ENCODE results near the gene SUGP2.
"Not testable (repeated sequence)": the region's sequence is repeated elsewhere in the genome, so short reads cannot be mapped to it uniquely, and the experiment has no call there.

Gene SUGP2

DNA sequence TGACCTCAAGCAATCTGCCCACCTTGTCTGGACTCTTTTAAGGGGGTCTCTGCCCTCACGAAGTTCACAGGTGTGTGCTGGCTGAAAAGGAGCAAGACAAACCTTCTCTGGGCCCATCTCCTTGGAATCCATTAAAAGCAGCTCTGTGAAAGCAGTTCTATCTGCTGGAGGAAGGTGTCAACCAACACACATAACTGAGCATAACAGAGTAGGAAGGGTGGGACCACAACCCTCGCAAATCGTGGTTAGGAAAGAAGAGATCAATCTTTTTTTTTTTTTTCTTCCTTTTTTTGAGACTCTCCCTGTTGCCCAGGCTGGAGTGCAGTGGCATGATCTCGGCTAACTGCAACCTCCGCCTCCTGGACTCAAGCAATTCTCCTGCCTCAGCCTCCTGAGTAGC lies 1.4 kb downstream of the SUGP2 start:
- Mint-ChIP-seq H3K36me3 (ENCODE audit: low read depth) (peaks cover 22% of the 10 kb centered on the region), H3K27ac (peak overlapping the region; percentile 98), H3K9me3 (no peaks in the 10 kb centered on the region)

DNA sequence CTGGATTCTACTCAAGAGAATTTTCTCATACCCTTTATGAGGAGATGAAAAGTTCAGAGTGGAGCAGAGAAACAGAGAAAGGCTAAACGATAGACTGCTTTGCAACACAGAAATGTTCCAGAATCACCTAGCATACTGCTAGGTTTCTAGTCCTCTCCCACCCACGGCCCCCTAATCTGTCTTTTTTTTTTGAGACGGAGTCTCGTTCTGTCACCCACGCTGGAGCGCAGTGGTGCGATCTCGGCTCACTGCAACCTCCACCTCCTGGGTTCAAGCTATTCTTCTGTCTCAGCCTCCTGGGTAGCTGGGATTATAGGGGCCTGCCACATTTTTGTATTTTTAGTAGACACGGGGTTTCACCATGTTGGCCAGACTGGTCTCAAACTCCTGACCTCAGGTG lies 4.8 kb downstream of the SUGP2 start:
- Mint-ChIP-seq H3K27me3 (ENCODE audit: low read depth) (no peaks in the 10 kb centered on the region), H3K4me1 (ENCODE audit: low read depth) (peaks cover 25% of the 10 kb centered on the region), H3K4me3 (no peak overlapping the region), H3K36me3 (ENCODE audit: low read depth) (peaks cover 37% of the 10 kb centered on the region), H3K27ac (no peak overlapping the region), H3K9me3 (no peaks in the 10 kb centered on the region)

More for the DNA sequence above, 1.4 kb downstream of the SUGP2 start:
- Mint-ChIP-seq H3K27me3 (ENCODE audit: low read depth) (no peaks in the 10 kb centered on the region), H3K4me1 (ENCODE audit: low read depth) (peaks cover 32% of the 10 kb centered on the region), H3K4me3 (peak overlapping the region; percentile 97)

DNA sequence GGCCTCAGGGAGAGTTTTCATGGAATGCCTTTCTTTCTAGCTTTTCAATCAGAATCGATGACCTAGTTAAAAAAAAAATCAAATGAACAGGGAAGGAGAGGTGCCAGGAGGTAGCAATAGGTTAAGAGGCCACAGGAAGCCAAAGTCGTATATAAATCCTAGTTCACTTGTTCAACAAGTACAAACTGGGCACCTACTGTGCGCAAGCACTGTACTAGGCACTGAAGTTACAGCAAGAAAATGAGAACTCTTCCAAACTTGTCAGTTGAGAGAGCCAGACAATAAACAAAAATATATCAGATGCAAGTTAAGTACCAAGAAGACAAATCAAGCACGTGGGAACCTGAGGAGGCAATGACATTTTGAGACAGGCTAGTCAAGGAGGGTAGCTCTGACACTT lies 6.1 kb downstream of the SUGP2 start:
- no peaks in the 10 kb centered on the region for H3K27me3 Mint-ChIP-seq (ENCODE audit: low read depth)
- no peak overlapping the region for H3K4me3 Mint-ChIP-seq
- H3K36me3 Mint-ChIP-seq (ENCODE audit: low read depth), result peaks cover 41% of the 10 kb centered on the region
- no peak overlapping the region for H3K27ac Mint-ChIP-seq
- H3K9me3 Mint-ChIP-seq, result no peaks in the 10 kb centered on the region
- H3K4me1 Mint-ChIP-seq (ENCODE audit: low read depth), result peaks cover 28% of the 10 kb centered on the region

DNA sequence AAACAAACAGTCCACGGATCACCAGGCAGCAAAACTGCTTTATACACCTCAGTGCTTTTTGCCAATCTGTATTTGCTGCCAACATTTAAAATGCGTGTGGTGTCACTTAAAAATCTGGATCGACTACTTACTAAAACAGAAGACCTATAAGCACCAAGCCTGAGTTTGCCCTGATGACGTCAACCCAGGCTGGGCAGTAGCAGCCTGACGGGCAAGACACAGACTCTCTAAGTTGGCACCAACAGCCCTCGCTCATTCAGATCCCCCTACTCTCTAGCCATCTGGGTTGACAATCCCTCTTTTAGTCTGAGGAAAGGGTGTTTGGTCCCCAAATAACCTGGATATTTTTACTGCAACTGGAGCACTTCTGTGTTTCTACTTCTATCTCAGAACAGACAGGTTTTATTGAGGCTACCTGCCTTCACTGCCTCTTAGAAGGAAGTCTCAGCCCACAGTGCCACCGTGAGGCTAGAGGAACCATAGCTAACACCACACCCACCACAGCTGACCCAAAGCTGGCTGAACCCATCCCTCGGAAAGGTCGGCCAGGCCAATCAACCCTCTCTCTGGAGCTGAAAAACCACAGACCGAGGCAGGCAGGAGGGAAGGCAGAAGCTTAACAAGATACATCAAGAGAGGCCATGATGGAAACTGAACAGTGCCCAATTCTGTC lies 6.9 kb downstream of the SUGP2 start:
- H3K4me1 Mint-ChIP-seq (ENCODE audit: low read depth), result peaks cover 23% of the 10 kb centered on the region
- no peaks in the 10 kb centered on the region for H3K9me3 Mint-ChIP-seq
- no peak overlapping the region for H3K27ac Mint-ChIP-seq
- H3K36me3 Mint-ChIP-seq (ENCODE audit: low read depth), result peaks cover 45% of the 10 kb centered on the region
- no peak overlapping the region for H3K4me3 Mint-ChIP-seq
- no peaks in the 10 kb centered on the region for H3K27me3 Mint-ChIP-seq (ENCODE audit: low read depth)

DNA sequence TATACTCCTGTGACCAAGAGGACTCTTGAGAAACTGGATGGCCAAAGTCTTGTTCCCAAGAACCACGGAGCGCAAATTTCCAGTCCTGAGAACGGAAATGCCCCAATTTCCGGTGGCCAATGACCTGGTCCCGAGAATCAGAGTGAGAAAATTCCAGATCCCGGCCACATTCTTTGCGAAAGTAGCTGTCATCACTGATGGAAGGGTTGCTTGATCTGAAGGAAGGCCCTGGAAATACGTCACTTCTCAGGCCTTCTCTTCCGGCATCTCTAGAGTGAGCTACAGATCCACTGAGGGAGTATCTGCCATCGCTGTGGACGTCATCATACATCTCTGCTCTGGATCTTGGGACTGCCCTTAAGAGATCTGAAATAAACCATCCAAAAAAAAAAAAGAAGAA lies 7.5 kb downstream of the SUGP2 start:
- H3K4me1 Mint-ChIP-seq (ENCODE audit: low read depth), result peaks cover 22% of the 10 kb centered on the region
- H3K27me3 Mint-ChIP-seq (ENCODE audit: low read depth), result no peaks in the 10 kb centered on the region
- no peak overlapping the region for H3K4me3 Mint-ChIP-seq
- H3K36me3 Mint-ChIP-seq (ENCODE audit: low read depth), result peaks cover 48% of the 10 kb centered on the region
- H3K9me3 Mint-ChIP-seq, result no peaks in the 10 kb centered on the region
- H3K27ac Mint-ChIP-seq, result no peak overlapping the region

DNA sequence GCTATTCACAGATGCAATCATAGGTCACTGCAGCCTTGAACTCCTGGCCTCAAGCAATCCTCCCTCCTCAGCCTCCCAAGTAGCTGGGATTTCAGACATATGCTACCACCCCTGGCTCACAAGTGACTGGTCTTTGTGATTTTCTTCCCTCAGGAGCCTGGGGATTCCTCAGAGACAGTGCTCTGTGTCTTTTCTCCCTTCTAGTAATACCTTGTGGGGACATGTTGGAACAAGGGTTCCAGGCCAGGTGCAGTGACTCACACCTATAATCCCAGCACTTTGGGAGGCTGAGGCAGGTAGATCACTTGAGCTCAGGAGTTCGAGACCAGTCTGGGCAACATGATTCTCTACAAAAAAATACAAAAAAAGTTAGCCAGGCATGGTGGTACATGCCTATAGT lies 9.9 kb downstream of the SUGP2 start:
- H3K27ac Mint-ChIP-seq; H3K27me3 Mint-ChIP-seq (ENCODE audit: low read depth); H3K4me3 Mint-ChIP-seq; H3K9me3 Mint-ChIP-seq: not testable (repeated sequence)
- Mint-ChIP-seq H3K4me1 (ENCODE audit: low read depth) (peaks cover 18% of the 10 kb centered on the region), H3K36me3 (ENCODE audit: low read depth) (peaks cover 50% of the 10 kb centered on the region)

DNA sequence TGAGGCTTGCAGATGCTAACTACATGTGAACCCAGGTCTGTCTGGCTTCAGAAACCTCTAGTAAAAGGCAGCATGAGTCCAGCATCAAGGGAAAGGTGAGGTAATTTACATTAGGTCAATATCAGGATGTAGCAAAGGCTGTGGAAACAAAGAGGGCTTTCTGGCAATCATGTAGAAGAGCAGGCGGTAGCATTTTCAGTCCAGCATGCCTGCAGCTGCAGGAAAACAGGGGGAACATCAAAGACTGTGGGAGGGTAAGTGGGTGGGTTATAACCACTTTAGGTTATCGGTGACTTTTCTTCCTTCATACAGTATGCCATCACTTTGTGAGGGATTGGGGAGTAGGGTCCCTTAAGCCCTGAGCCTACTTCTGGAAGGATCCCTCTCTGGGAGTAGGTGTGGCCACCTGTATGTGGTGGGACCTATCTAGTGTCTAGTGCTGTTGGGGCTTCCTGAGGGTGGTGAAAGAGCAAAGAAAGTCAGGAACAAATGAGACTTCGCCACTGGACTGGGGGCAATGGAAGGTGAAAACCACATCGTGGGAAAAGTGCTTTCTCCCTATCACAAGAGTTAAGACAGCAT lies 10.8 kb downstream of the SUGP2 start:
- H3K4me1 Mint-ChIP-seq (ENCODE audit: low read depth), result peaks cover 15% of the 10 kb centered on the region
- H3K36me3 Mint-ChIP-seq (ENCODE audit: low read depth), result peaks cover 43% of the 10 kb centered on the region

DNA sequence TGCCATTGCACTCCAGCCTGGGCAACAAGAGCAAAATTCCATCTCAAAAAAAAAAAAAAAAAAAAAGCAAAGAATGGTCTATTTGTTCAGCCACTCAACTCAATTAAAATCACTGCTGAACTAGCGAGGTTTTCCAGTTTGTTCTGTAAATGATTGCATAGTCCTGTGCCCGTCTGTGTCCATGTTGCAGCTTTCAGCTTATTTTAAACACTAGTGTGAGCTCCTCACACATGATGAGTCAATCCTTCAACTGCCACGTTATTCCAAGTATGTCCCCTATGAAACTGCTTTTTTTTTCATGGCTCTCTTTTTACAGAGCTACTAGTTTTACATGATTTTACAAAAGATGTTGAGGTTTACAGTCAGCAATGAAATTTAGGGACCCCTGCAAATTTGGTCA lies 12.2 kb downstream of the SUGP2 start:
- H3K27me3 Mint-ChIP-seq (ENCODE audit: low read depth), result no peaks in the 10 kb centered on the region
- no peak overlapping the region for H3K4me3 Mint-ChIP-seq
- H3K9me3 Mint-ChIP-seq, result no peaks in the 10 kb centered on the region
- no peak overlapping the region for H3K27ac Mint-ChIP-seq
- H3K4me1 Mint-ChIP-seq (ENCODE audit: low read depth), result peaks cover 11% of the 10 kb centered on the region
- peaks cover 46% of the 10 kb centered on the region for H3K36me3 Mint-ChIP-seq (ENCODE audit: low read depth)

More for the DNA sequence above, 10.8 kb downstream of the SUGP2 start:
- Mint-ChIP-seq H3K27ac (peak overlapping the region; percentile 33), H3K27me3 (ENCODE audit: low read depth) (no peaks in the 10 kb centered on the region), H3K9me3 (no peaks in the 10 kb centered on the region), H3K4me3 (no peak overlapping the region)

DNA sequence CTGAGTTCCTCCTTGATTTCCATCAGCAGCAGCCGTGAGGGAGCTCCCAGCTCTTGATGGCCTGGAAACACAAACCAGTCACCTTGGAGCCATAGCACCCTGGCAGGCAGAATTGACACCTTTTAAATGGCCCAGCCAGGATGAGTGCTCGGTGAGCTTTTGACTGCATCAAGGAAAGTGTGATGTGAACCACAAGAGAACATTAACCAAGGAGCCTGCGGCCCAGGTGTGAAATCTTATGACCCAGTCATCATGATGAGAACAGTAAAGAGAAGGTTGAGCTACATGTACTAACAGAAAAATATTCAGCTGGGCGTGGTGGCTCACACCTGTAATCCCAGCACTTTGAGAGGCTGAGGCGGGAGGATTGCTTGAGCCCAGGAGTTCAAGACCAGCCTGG lies 22.8 kb downstream of the SUGP2 start:
- Mint-ChIP-seq H3K36me3 (ENCODE audit: low read depth) (peaks cover 37% of the 10 kb centered on the region), H3K27ac (peak overlapping the region; percentile 15)

DNA sequence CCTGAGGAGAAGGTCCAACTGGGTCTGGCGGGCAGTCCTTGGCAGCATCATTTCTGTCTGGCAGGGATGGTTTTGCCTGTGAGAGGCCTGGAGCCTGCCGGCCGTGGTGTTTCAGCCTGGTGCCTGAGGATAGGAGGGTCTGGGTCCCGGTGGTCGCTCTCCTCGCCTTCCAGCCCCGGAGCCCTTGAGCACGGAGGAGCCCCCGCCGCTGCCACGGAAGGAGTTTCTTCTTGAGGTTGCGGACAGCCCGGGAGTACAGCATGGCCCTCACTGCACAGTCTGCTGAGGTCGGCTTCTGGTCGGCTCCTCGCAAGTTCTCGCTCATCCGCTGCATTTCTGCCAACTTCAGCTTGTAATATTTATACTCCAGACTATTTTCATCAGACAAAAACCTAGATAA lies 23.4 kb downstream of the SUGP2 start:
- Mint-ChIP-seq H3K36me3 (ENCODE audit: low read depth) (peaks cover 39% of the 10 kb centered on the region), H3K9me3 (no peaks in the 10 kb centered on the region), H3K27me3 (ENCODE audit: low read depth) (no peaks in the 10 kb centered on the region)

More for the DNA sequence above, 22.8 kb downstream of the SUGP2 start:
- H3K4me1 Mint-ChIP-seq (ENCODE audit: low read depth), result no peaks in the 10 kb centered on the region
- H3K27me3 Mint-ChIP-seq (ENCODE audit: low read depth), result no peaks in the 10 kb centered on the region
- H3K4me3 Mint-ChIP-seq, result no peak overlapping the region
- H3K9me3 Mint-ChIP-seq, result no peaks in the 10 kb centered on the region

DNA sequence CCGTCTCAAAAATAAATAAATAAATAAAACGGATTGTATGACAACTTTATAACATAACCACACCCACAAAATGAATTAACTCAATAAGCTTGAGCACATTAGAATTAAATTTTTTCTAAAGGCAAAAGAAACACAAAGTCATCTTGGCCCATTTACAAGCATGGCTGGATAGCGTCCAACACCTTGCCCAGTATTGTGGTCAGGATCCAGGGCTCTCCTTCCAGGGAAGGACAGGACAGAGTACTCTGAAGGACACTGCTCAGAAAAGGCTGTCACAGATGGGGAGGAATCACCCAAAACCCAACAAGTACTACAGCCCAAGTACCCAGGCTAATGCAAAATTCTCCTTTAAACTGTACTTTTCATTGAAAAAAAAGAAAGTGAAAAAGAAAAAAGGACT lies 27.1 kb downstream of the SUGP2 start:
- Mint-ChIP-seq H3K27ac (no peak overlapping the region), H3K36me3 (ENCODE audit: low read depth) (peaks cover 46% of the 10 kb centered on the region), H3K27me3 (ENCODE audit: low read depth) (no peaks in the 10 kb centered on the region)

More for the DNA sequence above, 23.4 kb downstream of the SUGP2 start:
- Mint-ChIP-seq H3K27ac (no peak overlapping the region), H3K4me1 (ENCODE audit: low read depth) (no peaks in the 10 kb centered on the region), H3K4me3 (no peak overlapping the region)

DNA sequence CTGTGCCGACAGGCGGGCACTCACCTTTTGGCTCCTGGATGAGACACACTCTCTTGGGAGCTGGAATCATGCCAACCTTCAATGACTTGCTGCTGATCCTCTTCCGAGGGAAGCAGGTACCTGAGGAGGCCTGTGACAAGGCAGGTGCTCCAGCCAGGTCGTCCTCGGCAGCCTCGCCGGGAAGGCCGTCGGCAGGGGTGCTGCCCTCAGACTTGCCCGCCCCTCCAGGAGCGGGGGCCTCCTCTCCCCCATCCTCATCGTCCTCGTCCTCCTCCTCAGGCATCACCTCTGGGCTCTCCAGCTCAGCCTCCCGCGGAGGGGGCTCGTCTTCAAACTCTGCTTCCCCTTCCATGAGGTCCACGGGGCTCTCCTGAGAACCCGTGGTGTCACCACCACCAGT lies 29.2 kb downstream of the SUGP2 start:
- Mint-ChIP-seq H3K27ac (no peak overlapping the region), H3K27me3 (ENCODE audit: low read depth) (no peaks in the 10 kb centered on the region), H3K36me3 (ENCODE audit: low read depth) (peaks cover 42% of the 10 kb centered on the region), H3K9me3 (no peaks in the 10 kb centered on the region), H3K4me3 (no peak overlapping the region), H3K4me1 (ENCODE audit: low read depth) (peaks cover 10% of the 10 kb centered on the region)

More for the DNA sequence above, 27.1 kb downstream of the SUGP2 start:
- Mint-ChIP-seq H3K4me3 (no peak overlapping the region), H3K9me3 (no peaks in the 10 kb centered on the region), H3K4me1 (ENCODE audit: low read depth) (no peaks in the 10 kb centered on the region)

DNA sequence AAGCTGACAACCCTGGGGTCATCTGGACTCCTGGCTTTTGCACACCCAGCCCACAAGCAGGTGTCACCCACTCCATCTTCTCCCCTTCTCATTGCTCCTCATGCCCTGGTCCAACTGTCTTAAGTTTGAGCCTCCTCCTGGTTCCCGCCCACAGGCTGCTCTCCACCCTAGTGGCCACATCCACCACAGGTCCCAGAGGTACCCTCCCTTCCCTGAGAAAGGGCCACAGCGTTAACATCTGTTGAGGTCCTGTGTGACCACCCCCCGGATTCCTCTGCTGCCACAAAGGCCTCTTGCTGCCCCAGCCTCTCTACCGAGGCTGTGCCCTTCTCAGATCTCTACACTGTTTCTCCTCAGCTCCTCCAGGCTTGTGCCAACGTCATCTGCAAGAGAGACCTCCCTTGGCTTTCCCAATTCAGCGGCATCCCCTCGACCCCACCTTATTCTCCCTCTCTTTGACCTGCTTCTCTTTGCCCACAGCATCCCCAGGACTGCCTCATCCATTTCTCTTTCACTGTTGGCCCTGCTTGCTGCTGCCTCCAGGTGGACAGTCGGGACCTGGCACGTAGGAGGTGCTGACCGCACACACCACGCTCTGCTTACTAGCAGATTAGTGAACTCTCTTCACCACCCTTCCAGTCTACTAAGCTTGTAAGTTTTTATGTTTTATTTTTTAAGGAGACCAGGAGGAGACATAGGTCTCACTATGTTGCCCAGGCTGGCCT lies 33.3 kb downstream of the SUGP2 start:
- Mint-ChIP-seq H3K27me3 (ENCODE audit: low read depth) (no peaks in the 10 kb centered on the region), H3K9me3 (no peaks in the 10 kb centered on the region), H3K27ac (no peak overlapping the region), H3K36me3 (ENCODE audit: low read depth) (peaks cover 35% of the 10 kb centered on the region), H3K4me1 (ENCODE audit: low read depth) (peaks cover 16% of the 10 kb centered on the region), H3K4me3 (no peak overlapping the region)

DNA sequence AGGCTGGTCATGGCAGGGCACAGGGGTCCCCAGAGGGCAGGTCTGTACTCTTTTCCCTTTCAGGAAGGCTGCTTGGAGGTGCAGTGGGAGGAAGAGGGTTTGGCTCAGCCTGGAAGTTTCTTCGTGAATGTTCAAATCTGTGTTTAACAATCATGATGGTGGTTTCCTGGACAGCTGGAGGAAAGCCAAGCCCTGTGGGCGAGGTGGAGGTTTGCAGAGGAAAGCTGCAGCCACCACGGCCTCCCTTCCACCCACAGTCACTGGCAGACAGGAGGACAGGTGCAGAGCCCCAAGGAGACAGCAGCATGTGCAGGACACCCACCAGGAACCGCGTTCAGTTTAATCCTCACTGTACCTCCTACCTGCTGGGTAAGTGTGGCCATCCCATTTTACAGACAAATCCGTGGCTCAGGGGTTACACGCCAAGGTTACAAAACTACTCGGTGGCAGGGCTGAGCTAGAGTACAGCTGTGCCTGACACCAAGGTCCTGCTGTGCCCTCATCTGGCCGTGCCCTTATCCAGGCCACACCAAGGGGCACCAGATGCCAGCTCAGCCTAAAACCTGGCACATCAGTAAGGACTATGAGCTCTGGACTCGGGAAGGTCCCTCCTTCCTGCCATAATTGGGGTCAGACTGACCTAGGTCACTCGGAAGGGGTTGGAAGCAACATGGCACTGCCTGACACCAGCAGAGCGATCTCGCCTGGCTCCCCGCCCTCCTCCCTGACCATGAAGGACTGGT lies 34.1 kb downstream of the SUGP2 start:
- H3K27me3 Mint-ChIP-seq (ENCODE audit: low read depth), result no peaks in the 10 kb centered on the region
- H3K9me3 Mint-ChIP-seq, result no peaks in the 10 kb centered on the region
- H3K4me3 Mint-ChIP-seq, result no peak overlapping the region
- H3K4me1 Mint-ChIP-seq (ENCODE audit: low read depth), result peaks cover 16% of the 10 kb centered on the region
- peaks cover 34% of the 10 kb centered on the region for H3K36me3 Mint-ChIP-seq (ENCODE audit: low read depth)
- H3K27ac Mint-ChIP-seq, result no peak overlapping the region
